WTC11 (cell line): ENCODE measurements around the gene OLFM2. TPM values are rescaled to one million over a fixed set of nuclear protein-coding genes. Genes with fewer than 3 reads are reported as not detected.

Experiments used
- ATAC-seq: fragments of 200-7000 bp; cut with Tn5 transposase; 2 replicates; pipeline ENCODE4 v1.10.0; 2021; ENCODE audit warnings: mild to moderate bottlenecking, moderate library complexity
- CTCF ChIA-PET: fragments of 300-600 bp; sonication (Branson Sonifier 250); formaldehyde crosslinking; loops from one replicate; lab custom pipeline; 2021; ENCODE audit warnings: antibody characterized with exemption; lab: Charles Lee
- POLR2A ChIA-PET: fragments of 350-600 bp; sonication (Branson Sonifier 250); formaldehyde crosslinking; loops from one replicate; lab custom pipeline; 2021; ENCODE audit warnings: antibody characterized with exemption; lab: Charles Lee
- DNase-seq: peaks from one replicate; pipeline ENCODE4 v3.0.0; 2021; ENCODE audit warnings: low spot score
- H3K27ac Mint-ChIP-seq: 2 replicates; pipeline ENCODE4 v1.8.0; 2021; ENCODE audit warnings: mixed read lengths
- H3K27me3 Mint-ChIP-seq: 2 replicates; pipeline ENCODE4 v1.8.0; 2021; ENCODE audit warnings: low read depth, mild to moderate bottlenecking, moderate library complexity, mixed read lengths
- H3K36me3 Mint-ChIP-seq: 2 replicates; pipeline ENCODE4 v1.8.0; 2021; ENCODE audit warnings: mixed read lengths
- H3K4me1 Mint-ChIP-seq: 2 replicates; pipeline ENCODE4 v1.8.0; 2022; ENCODE audit warnings: mixed read lengths
- H3K4me3 Mint-ChIP-seq: 2 replicates; pipeline ENCODE4 v1.8.0; 2021; ENCODE audit warnings: mild to moderate bottlenecking, moderate library complexity, mixed read lengths
- H3K9me3 Mint-ChIP-seq: 2 replicates; pipeline ENCODE4 v1.8.0; 2021; ENCODE audit warnings: mixed read lengths
- CBFB ChIP-seq: sonication (generic); formaldehyde crosslinking; IDR thresholded peaks from 2 replicates; pipeline ENCODE4 v1.8.1; 2022; ENCODE audit warnings: mild to moderate bottlenecking, low read depth, missing genetic modification reagents
- CDX4 ChIP-seq: fragments of 250-450 bp; sonication (Bioruptor Pico); IDR thresholded peaks from 2 replicates; pipeline ENCODE4 v1.9.0; 2021; ENCODE audit warnings: moderate library complexity, mild to moderate bottlenecking, inconsistent platforms, borderline replicate concordance
- FOXK1 ChIP-seq: sonication (generic); formaldehyde crosslinking; IDR thresholded peaks from 2 replicates; pipeline ENCODE4 v1.8.0; 2022; ENCODE audit warnings: mild to moderate bottlenecking, moderate library complexity, missing genetic modification reagents
- FOXP4 ChIP-seq: sonication (generic); formaldehyde crosslinking; IDR thresholded peaks from 2 replicates; pipeline ENCODE4 v1.8.0; 2022; ENCODE audit warnings: mild to moderate bottlenecking, missing genetic modification reagents
- GABPB1 ChIP-seq: sonication (generic); formaldehyde crosslinking; IDR thresholded peaks from 2 replicates; pipeline ENCODE4 v1.8.1; 2023; ENCODE audit warnings: mild to moderate bottlenecking, missing genetic modification reagents
- GRHL2 ChIP-seq: fragments of 250-450 bp; sonication (Bioruptor Pico); IDR thresholded peaks from 2 replicates; pipeline ENCODE4 v1.8.0; 2022; ENCODE audit warnings: mild to moderate bottlenecking, moderate library complexity; ENCODE audit not compliant: insufficient replicate concordance, severe bottlenecking
- HMGA2 ChIP-seq: fragments of 250-450 bp; sonication (Bioruptor Pico); IDR thresholded peaks from 2 replicates; pipeline ENCODE4 v1.4.0; 2021; ENCODE audit warnings: mild to moderate bottlenecking, moderate library complexity
- MAX ChIP-seq: sonication (generic); formaldehyde crosslinking; IDR thresholded peaks from 2 replicates; pipeline ENCODE4 v1.8.0; 2022; ENCODE audit warnings: mild to moderate bottlenecking, missing genetic modification reagents
- MYBL2 ChIP-seq: sonication (generic); formaldehyde crosslinking; IDR thresholded peaks from 2 replicates; pipeline ENCODE4 v1.8.1; 2023; ENCODE audit warnings: mild to moderate bottlenecking, moderate library complexity, missing genetic modification reagents
- NFATC4 ChIP-seq: fragments of 250-450 bp; sonication (Bioruptor Pico); IDR thresholded peaks from 2 replicates; pipeline ENCODE4 v1.9.0; 2021; ENCODE audit warnings: mild to moderate bottlenecking
- NFE2L1 ChIP-seq: sonication (generic); formaldehyde crosslinking; IDR thresholded peaks from 2 replicates; pipeline ENCODE4 v1.8.1; 2023; ENCODE audit warnings: missing genetic modification reagents
- NFYB ChIP-seq: sonication (generic); formaldehyde crosslinking; conservative IDR thresholded peaks from 2 replicates; pipeline ENCODE4 v1.8.0; 2022; ENCODE audit warnings: low read depth, missing genetic modification reagents
- NR3C1 ChIP-seq: sonication (generic); formaldehyde crosslinking; conservative IDR thresholded peaks from 2 replicates; pipeline ENCODE4 v1.8.1; 2023; ENCODE audit warnings: low read depth, mild to moderate bottlenecking, missing genetic modification reagents
- OVOL2 ChIP-seq: fragments of 250-450 bp; sonication (Bioruptor Pico); IDR thresholded peaks from 2 replicates; pipeline ENCODE4 v1.9.0; 2021; ENCODE audit warnings: mild to moderate bottlenecking, borderline replicate concordance
- SP1 ChIP-seq: sonication (generic); formaldehyde crosslinking; conservative IDR thresholded peaks from 2 replicates; pipeline ENCODE4 v1.8.1; 2022; ENCODE audit warnings: missing genetic modification reagents
- TCF7 ChIP-seq: sonication (generic); formaldehyde crosslinking; IDR thresholded peaks from 2 replicates; pipeline ENCODE4 v1.8.0; 2022; ENCODE audit warnings: mild to moderate bottlenecking, low read depth, missing genetic modification reagents, moderate library complexity
- TEAD1 ChIP-seq: sonication (generic); formaldehyde crosslinking; IDR thresholded peaks from 2 replicates; pipeline ENCODE4 v1.8.0; 2022; ENCODE audit warnings: mild to moderate bottlenecking, missing genetic modification reagents
- ZNF121 ChIP-seq: sonication (generic); formaldehyde crosslinking; IDR thresholded peaks from 2 replicates; pipeline ENCODE4 v1.8.0; 2023; ENCODE audit warnings: missing genetic modification reagents
- ZNF232 ChIP-seq: sonication (generic); formaldehyde crosslinking; IDR thresholded peaks from 2 replicates; pipeline ENCODE4 v1.8.0; 2022; ENCODE audit warnings: mild to moderate bottlenecking, missing genetic modification reagents
- ZNF416 ChIP-seq: fragments of 250-450 bp; sonication (Bioruptor Pico); IDR thresholded peaks from 2 replicates; pipeline ENCODE4 v1.9.0; 2021; ENCODE audit warnings: mild to moderate bottlenecking, inconsistent platforms
- ZNF532 ChIP-seq: fragments of 250-450 bp; sonication (Bioruptor Pico); IDR thresholded peaks from 2 replicates; pipeline ENCODE4 v1.9.0; 2021; ENCODE audit warnings: mild to moderate bottlenecking, borderline replicate concordance
- total RNA-seq: library from RNA; stranded (reverse); gene quantifications from 3 replicates; pipeline ENCODE4 v1.2.3, GENCODE V29; 2021
- TF ChIP-seq, protein P1 (sequence below): sonication (generic); formaldehyde crosslinking; conservative IDR thresholded peaks from 2 replicates; pipeline ENCODE4 v1.8.1; 2022; ENCODE audit warnings: mild to moderate bottlenecking, missing genetic modification reagents
- TF ChIP-seq, protein P2 (sequence below): sonication (generic); formaldehyde crosslinking; IDR thresholded peaks from 2 replicates; pipeline ENCODE4 v1.8.1; 2023; ENCODE audit warnings: mild to moderate bottlenecking, missing genetic modification reagents

Gene OLFM2
- total RNA-seq, 1 experiment from 2014 or later = 66.0 TPM

DNA sequence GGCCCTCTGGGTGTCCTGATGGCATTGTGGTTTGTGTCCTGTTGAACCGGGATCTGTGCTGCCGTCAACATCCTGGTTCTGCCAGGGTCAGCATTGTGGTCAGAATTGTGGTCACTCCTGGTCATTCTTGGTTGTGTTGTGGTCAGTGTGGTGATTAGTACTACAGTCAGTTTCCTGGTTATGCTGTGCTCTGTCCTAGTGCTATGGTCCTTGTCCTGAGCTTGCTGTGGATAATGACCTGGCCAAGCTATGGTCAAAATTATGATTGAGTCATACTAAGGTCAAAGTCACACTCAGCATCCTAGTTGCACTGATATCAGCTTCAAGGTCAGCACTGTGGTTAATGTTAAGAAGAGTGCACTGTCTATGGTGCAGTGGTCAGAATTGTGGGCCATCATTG, 4.5 kb upstream of the OLFM2 start (continued):
- TF ChIP-seq SP1 (CRISPR knock-in tag) (no peak), HMGA2 (no peak), TEAD1 (CRISPR knock-in tag) (no peak), NR3C1 (CRISPR knock-in tag) (no peak), GABPB1 (CRISPR knock-in tag) (no peak), NFE2L1 (CRISPR knock-in tag) (no peak), NFATC4 (CRISPR knock-in tag) (no peak)
- TF ChIP-seq, protein P1, sequence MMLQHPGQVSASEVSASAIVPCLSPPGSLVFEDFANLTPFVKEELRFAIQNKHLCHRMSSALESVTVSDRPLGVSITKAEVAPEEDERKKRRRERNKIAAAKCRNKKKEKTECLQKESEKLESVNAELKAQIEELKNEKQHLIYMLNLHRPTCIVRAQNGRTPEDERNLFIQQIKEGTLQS (CRISPR knock-in tag) = no peak

DNA sequence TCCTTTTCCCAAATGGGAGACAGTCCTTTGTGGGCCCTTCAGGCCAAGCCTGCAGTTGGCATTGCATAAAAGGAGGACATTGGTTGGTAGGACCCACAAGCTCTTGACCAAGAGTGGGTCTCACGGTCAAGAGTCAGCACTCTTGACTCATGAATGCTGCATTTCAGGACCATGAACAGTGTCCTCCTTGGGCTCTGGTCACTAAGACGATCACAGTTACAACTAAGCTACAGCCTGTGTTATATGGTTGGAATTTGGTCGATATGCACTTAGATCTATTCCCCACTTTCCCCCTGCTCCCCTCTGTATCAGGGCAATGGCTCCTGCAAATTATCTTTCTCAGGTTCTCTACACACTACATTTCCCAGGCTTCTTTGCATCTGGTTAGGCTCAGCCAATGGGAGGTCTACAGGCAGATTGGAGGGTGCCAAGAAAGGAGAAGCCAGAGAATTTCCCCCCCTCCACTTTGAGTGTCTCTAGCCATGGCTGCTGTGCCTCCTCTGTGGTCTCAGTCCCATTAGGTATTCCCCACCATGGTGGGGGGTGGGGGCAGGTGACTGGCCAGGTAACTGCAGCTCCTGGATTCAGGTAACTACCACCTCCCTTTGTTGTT, 3.1 kb upstream of the OLFM2 start:
- POLR2A ChIA-PET = interaction anchor here (0.6 to 1.1 kb wide), 2 partner anchors 9 to 24 kb away, joined by 3 to 4 read pairs; no protein-coding TSS in a partner anchor
- CTCF ChIA-PET = interaction anchor here (0.5 to 1.9 kb wide), 4 partner anchors 9 to 62 kb away, joined by 3 to 9 read pairs (median 3); no protein-coding TSS in a partner anchor
- ATAC-seq (peak; percentile 43), DNase-seq (no peak)
- H3K9me3 Mint-ChIP-seq = peaks cover 19% of the 10 kb centered on the region
- peaks cover 18% of the 10 kb centered on the region for H3K27me3 Mint-ChIP-seq
- no peak overlapping the region for H3K4me3 Mint-ChIP-seq
- peaks cover 27% of the 10 kb centered on the region for H3K4me1 Mint-ChIP-seq
- no peak; the same call in 1 of the 2 replicates for TF ChIP-seq NFYB (CRISPR knock-in tag)
- no peak for TF ChIP-seq OVOL2 (CRISPR knock-in tag)
- no peak for TF ChIP-seq CDX4 (CRISPR knock-in tag)
- no peak for TF ChIP-seq ZNF232 (CRISPR knock-in tag)
- no peak for TF ChIP-seq SP1 (CRISPR knock-in tag)
- no peak for TF ChIP-seq TCF7 (CRISPR knock-in tag)
- TF ChIP-seq, protein P2, sequence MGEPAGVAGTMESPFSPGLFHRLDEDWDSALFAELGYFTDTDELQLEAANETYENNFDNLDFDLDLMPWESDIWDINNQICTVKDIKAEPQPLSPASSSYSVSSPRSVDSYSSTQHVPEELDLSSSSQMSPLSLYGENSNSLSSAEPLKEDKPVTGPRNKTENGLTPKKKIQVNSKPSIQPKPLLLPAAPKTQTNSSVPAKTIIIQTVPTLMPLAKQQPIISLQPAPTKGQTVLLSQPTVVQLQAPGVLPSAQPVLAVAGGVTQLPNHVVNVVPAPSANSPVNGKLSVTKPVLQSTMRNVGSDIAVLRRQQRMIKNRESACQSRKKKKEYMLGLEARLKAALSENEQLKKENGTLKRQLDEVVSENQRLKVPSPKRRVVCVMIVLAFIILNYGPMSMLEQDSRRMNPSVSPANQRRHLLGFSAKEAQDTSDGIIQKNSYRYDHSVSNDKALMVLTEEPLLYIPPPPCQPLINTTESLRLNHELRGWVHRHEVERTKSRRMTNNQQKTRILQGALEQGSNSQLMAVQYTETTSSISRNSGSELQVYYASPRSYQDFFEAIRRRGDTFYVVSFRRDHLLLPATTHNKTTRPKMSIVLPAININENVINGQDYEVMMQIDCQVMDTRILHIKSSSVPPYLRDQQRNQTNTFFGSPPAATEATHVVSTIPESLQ (CRISPR knock-in tag) = no peak
- TF ChIP-seq ZNF121 (CRISPR knock-in tag) = no peak
- no peak for TF ChIP-seq GRHL2
- TF ChIP-seq FOXK1 (CRISPR knock-in tag) = no peak
- TF ChIP-seq CBFB (CRISPR knock-in tag) = no peak
- no peak for TF ChIP-seq ZNF416 (CRISPR knock-in tag)
- no peak for TF ChIP-seq TEAD1 (CRISPR knock-in tag)
- no peak for TF ChIP-seq MAX
- no peak overlapping the region for H3K27ac Mint-ChIP-seq
- H3K36me3 Mint-ChIP-seq = peaks cover 4% of the 10 kb centered on the region

DNA sequence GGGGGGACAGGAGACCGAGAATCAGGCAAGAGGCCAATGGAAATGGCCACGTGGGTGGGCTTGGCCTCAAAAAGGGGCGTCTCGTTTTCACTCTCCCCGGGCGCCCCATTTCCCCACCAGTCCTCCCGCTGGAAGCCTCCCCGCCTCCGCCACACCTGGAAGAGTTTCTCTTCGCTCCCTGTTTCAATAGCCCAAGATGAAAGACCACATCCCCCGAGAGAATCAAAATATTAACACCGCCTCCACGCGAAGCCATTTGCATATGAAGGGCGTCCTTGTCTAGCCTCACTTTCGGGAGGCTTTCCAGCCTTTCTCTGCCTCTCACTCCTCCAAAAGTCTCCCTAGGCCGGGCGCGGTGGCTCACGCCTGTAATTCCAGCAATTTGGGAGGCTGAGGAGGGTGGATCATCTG, 691 bp upstream of the OLFM2 start:
- ATAC-seq = peak; percentile 8
- DNase-seq = peak; percentile 79
- H3K36me3 Mint-ChIP-seq = peaks cover 4% of the 10 kb centered on the region
- H3K9me3 Mint-ChIP-seq = peaks cover 14% of the 10 kb centered on the region
- peak overlapping the region; percentile 64 for H3K4me3 Mint-ChIP-seq
- ChIA-PET CTCF (interaction anchor here (0.6 to 2.9 kb wide), 6 partner anchors 28 to 1399 kb away, joined by 3 to 19 read pairs (median 6); no protein-coding TSS in a partner anchor), POLR2A (interaction anchor here (0.6 kb wide), 1 partner anchor 57 kb away, joined by 4 read pairs; no protein-coding TSS in a partner anchor)
- peak overlapping the region; percentile 58 for H3K27ac Mint-ChIP-seq
- peaks cover 10% of the 10 kb centered on the region for H3K27me3 Mint-ChIP-seq
- peaks cover 29% of the 10 kb centered on the region for H3K4me1 Mint-ChIP-seq
- TF ChIP-seq MYBL2 (no peak), ZNF532 (CRISPR knock-in tag) (no peak), FOXP4 (CRISPR knock-in tag) (no peak)
